Bronchial epithelial cell (primary cell): ENCODE results near the gene TRIM47. TPM values are rescaled to one million over a fixed set of nuclear protein-coding genes. Genes with fewer than 3 reads are reported as not detected.
A peak's percentile ranks its signal among the peaks of the same experiment; 100 is the strongest.

Experiments used
- DNase-seq: peaks from one replicate; pipeline ENCODE4 v3.0.0-alpha.2; 2010; ENCODE audit warnings: low read depth
- FAIRE-seq: peaks from 2 replicates; lab custom pipeline; 2011; peaks lifted over from hg19 to GRCh38; lab: Jason Lieb, UNC
- H3K27me3 ChIP-seq: 2 replicates; pipeline ENCODE4 v1.5.1; 2011; ENCODE audit warnings: low read length; ENCODE audit not compliant: control insufficient read depth, insufficient read depth
- H3K36me3 ChIP-seq: 2 replicates; pipeline ENCODE4 v1.5.1; 2011; ENCODE audit warnings: low read length; ENCODE audit not compliant: control insufficient read depth, insufficient read depth
- H3K4me3 ChIP-seq: 2 replicates; pipeline ENCODE4 v1.5.1; 2011; ENCODE audit warnings: mild to moderate bottlenecking, low read depth, low read length, control low read depth
- CTCF ChIP-seq: IDR thresholded peaks from 2 replicates; pipeline ENCODE4 v1.5.1; 2011; ENCODE audit warnings: mild to moderate bottlenecking, moderate library complexity, low read length, control low read depth, inconsistent platforms; ENCODE audit not compliant: insufficient read depth, severe bottlenecking
- total RNA-seq: library from RNA; depleted of rRNA; stranded (reverse); fragments of >200 nt; gene quantifications from 2 replicates; pipeline ENCODE4 v1.2.1, GENCODE V29; 2014

The TRIM47 gene
- total RNA-seq, 1 donor from 2014 or later: 10.5 TPM

GRCh38 chr17:75837899-75838298, 40.5 kb downstream of the TRIM47 start:
- Histone ChIP-seq H3K4me3 (no peak overlapping the region), H3K36me3 (peaks cover 9% of the 10 kb centered on the region), H3K27me3 (no peaks in the 10 kb centered on the region)
- TF ChIP-seq CTCF: no peak
- FAIRE-seq (no peak), DNase-seq (no peak)

- no peak for TF ChIP-seq CTCF
- Histone ChIP-seq H3K36me3 (peaks cover 8% of the 10 kb centered on the region), H3K4me3 (no peak overlapping the region), H3K27me3 (no peaks in the 10 kb centered on the region)
- FAIRE-seq: no peak
- DNase-seq: no peak
These were observed 41.8 kb downstream of the TRIM47 start for GRCh38 chr17:75836605-75837004.

- FAIRE-seq (no peak), DNase-seq (no peak)
- TF ChIP-seq CTCF: no peak
- H3K4me3 ChIP-seq: no peak overlapping the region
- H3K36me3 ChIP-seq: peaks cover 7% of the 10 kb centered on the region
- no peaks in the 10 kb centered on the region for H3K27me3 ChIP-seq
These were observed 42.8 kb downstream of the TRIM47 start for GRCh38 chr17:75835654-75835987.

- TF ChIP-seq CTCF: no peak
- DNase-seq: no peak
- H3K27me3 ChIP-seq: no peaks in the 10 kb centered on the region
- peaks cover 4% of the 10 kb centered on the region for H3K36me3 ChIP-seq
- no peak overlapping the region for H3K4me3 ChIP-seq
- peak; percentile 36 for FAIRE-seq
These were observed 43.3 kb downstream of the TRIM47 start for GRCh38 chr17:75834928-75835653.

GRCh38 chr17:75834279-75834920, 44.0 kb downstream of the TRIM47 start:
- Histone ChIP-seq H3K36me3 (peaks cover 3% of the 10 kb centered on the region), H3K4me3 (no peak overlapping the region), H3K27me3 (no peaks in the 10 kb centered on the region)
- no peak for TF ChIP-seq CTCF
- no peak for FAIRE-seq
- DNase-seq: no peak
